Amniotic epithelial cell (primary cell): ENCODE data around the gene WDR76.
A peak's percentile ranks its signal among the peaks of the same experiment; 100 is the strongest.
"Not testable (repeated sequence)": the region's sequence is repeated elsewhere in the genome, so short reads cannot be mapped to it uniquely, and the experiment has no call there.

ENCODE experiments used
- DNase-seq: peaks from one replicate; pipeline ENCODE4 v3.0.0-alpha.2; 2010; ENCODE audit warnings: low read depth

Gene WDR76

DNA sequence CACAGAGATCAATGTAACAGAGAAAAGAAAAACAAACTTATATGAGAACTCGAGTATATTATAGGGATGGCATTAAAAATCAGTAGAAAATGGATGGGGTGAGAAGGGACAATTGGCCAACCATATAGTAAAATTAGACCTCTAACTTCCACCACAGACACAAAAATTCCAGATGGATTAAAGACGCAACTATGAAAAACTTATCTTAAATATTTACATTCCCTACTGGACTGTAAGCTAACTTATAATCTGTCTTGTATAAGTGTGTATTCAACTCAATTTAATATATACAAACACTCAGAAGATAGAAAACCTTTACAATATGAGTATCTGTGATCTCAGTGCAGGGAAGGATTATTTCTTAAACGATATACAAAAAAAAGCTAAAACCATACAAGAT is 5.3 kb upstream of the WDR76 start:
- DNase-seq, result no peak

DNA sequence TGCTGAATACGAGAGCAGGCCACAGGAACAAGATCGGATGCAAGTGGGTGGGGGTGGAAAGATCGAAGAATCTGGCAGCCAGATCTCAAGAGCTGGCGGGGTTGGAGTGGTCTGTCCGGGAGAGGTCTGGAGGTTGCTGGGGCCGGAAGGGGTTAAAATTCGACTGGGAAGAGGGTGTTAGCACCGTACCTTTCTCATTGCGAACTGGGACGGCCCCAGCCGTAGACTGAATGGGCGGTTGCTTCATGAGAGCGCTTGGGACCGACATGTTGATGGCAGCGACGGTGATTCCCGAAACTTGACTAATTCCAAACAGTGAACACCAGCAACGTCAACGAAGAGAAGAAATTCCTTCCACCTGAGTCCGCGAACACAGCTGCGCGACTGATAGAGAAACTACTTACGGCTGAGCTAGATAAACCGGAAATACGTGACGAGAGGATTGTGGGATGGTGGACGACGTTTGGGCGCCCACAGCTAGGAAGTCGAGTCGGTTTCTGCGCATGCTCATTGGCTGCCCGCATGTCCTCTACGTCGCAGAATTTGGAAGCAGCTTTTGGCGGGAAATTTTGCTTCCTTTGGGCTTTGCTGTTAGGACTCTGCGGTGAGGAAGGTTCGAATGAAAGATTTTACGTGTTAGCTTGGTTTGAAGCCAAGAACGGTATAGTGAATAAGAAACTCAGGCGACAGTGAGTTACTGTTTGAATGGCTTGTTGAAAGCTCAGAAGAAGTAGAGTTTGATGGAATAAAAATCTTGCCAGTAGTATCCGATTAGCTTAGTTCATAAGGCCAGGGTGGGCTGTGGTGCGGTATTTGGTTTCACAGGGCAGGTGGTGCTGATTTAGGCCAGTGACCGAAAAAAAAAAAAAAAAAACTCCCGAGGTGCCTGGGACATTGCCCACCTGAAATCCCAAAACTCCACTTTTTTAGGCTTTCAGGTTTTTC is 2.2 kb upstream of the WDR76 start, which contains the start of gene MFAP1:
Gene MFAP1 (minus strand): TSS at position 389 of the 945 bp plus-strand sequence. CDS start 121 bp downstream, at position 268.
- peak; percentile 97 for DNase-seq

- DNase-seq, result not testable (repeated sequence)
Measured at GRCh38 chr15:43825305-43825704, 1.5 kb upstream of the WDR76 start.

GRCh38 chr15:43826029-43826507 is 734 bp upstream of the WDR76 start:
- no peak for DNase-seq

GRCh38 chr15:43828061-43828657 is 1.4 kb downstream of the WDR76 start:
- DNase-seq, result peak; percentile 8

- DNase-seq, result not testable (repeated sequence)
Measured at GRCh38 chr15:43829951-43830540, 3.2 kb downstream of the WDR76 start.

- not testable (repeated sequence) for DNase-seq
Measured at GRCh38 chr15:43830691-43831275, 4.0 kb downstream of the WDR76 start.

DNA sequence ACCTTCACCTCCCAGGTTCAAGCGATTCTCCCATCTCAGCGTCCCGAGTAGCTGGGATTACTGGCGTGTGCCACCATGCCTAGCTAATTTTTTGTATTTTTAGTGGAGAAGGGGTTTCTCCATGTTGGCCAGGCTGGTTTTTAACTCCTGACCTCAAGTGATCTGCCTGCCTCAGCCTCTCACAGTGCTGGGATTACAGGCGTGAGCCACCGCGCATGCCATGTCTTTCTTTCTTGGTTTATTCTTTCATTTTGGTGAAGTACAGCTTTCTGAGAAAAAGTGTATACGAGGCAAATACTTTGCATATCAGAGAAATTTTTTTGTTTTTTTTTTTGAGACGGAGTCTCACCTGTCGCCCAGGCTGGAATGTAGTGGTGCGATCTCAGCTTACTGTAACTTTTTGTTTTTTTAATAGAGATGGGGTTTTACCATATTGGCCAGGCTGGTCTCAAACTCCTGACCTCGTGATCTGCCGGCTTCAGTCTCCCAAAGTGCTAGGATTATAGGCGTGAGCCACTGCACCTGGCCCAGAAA is 4.8 kb downstream of the WDR76 start:
- not testable (repeated sequence) for DNase-seq

DNA sequence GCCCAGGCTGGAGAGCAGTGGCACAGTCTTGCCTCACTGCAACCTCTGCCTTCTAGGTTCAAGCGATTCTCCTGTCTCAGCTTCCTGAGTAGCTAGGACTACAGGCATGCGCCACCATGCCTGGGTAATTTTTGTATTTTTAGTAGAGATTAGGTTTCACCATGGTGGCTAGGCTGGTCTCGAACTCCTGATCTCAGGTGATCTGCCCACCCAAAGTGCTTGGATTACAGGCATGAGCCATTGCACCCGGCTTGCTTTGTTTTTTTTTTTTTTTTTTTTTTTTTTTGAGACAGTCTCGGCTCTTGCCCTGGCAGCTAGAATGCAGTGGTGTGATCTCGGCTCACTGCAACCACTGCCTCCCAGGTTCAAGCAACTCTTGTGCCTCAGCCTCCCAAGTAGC is 5.7 kb downstream of the WDR76 start:
- not testable (repeated sequence) for DNase-seq

DNA sequence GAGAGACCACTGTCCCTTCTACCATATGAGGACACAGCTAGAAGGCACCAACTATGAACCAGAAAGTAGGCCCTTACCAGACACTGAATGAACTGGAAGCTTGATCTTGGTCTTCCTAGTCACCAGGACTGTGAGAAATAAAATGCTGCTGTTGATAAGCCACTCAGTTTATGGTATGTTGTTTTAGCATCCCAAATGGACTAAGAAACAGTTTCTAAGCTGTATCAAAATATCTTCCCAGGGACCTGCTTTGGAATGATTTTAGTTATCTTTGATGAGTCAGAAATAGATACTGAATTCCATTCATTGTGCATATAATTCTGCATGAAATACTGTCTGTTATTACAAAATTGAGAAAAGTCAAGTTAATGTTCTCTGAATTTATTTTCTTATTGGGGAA is 18.6 kb downstream of the WDR76 start:
- DNase-seq, result peak; percentile 52

DNA sequence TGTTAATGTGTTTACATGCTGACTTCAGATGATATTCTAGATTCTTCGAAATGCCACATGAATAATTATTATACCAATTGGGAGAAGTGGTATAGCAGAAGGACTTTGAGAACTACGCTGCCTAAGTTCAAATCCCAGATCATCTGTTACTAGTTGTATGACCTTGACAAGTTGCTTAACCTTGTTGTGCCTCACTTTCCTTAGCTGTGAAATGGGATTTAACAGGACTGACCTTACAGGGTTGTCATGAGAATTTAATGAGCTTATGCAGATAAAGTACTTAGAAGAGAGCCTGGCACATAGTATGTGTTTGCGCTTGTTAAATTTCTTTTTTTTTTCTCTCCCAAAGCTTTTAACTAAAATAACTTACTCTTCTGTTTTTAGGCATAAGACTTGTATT is 24.4 kb downstream of the WDR76 start:
- no peak for DNase-seq

DNA sequence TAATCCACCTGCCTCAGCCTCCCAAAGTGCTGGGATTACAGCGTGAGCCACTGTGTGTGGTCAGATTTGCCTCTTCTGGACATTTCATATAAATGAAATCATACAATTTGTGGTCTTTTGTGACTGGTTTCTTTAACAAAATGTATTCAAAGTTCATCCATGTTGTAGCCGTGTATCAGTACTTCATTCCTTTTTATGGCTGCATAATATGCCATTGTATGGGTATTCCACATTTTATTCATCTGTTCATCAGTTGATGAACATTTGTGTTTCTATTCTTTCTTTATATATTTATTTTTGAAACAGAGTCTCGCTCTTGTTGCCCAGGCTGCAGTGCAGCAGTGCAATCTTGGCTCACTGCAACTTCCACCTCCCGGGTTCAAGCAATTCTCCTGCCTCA is 25.8 kb downstream of the WDR76 start:
- DNase-seq, result no peak

- peak; percentile 54 for DNase-seq
Measured at GRCh38 chr15:43854801-43855200, 28.0 kb downstream of the WDR76 start.

DNA sequence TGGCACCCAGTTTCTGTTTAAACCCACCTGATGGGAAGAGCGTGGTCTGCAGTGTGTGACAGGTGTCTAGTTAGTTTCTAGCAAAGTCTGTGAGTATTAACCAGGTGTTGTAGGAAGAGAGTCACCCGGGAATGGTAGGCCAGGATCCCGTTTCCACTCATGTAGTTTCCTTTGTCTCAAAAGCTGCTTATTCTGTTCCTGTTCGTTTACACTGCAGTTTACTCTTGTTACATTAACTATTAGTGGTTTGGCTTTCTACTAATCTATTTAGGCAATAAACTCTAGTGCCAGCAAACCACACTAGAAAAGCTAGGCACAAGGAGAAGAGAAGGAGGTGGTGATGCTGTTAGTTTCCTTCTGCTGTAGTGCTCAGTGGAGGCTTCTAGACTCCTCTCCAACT is 32.7 kb downstream of the WDR76 start:
- no peak for DNase-seq

DNA sequence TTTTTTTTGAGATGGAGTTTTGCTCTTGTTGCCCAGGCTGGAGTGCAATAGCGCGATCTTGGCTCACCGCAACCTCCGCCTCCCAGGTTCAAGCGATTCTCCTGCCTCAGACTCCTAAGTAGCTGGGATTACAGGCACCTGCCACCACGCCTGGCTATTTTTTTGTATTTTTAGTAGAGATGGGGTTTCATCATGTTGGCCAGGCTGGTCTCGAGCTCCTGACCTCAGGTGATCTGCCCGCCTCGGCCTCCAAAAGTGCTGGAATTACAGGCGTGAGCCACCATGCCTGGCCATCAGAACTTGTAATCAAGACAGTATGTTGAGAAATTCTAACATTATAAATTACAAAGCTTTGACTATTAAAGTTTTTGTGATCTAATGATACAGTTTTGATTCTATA is 39.8 kb downstream of the WDR76 start:
- not testable (repeated sequence) for DNase-seq

DNA sequence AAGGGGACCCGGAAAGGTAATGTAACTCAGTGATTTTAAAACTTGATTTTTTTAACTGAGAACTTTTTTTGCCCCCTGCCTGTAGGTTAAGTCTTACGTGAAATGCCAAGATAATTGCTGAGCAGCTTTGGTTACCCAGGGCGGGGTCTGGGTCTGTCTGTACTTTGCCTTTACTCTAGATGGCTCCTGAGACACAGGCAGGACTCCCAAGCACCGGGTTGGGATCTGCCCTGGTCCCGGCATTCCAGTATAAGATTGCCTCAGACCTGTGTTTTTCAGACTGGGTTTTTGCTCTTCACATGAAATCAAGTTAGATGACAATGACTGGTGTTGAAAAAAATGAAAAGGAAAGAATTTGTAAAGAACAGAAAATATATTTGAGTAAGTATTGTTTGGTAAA is 40.3 kb downstream of the WDR76 start:
- DNase-seq, result no peak

DNA sequence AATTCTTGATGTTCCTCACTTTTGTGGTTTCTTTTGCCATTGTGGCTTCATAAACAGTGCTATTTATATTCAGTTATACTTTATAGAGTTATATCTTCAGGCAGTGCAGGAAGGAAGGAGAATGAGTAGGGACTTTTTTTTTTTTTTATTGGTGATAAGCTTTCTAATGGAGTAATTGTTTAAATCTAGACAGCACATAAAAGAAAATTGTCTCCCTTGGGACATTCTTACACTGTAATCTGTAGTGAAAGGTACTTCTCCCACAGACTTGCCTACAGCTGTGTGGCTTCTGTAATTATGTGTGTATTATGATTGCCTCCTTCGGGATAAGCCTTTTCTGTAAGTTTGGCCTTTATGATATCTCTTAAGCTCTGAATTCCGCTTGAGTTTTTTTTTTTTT is 41.6 kb downstream of the WDR76 start:
- no peak for DNase-seq

GRCh38 chr15:43871835-43872234 is 45.0 kb downstream of the WDR76 start:
- DNase-seq, result no peak

GRCh38 chr15:43872416-43873020 is 45.7 kb downstream of the WDR76 start:
- DNase-seq, result peak; percentile 76

- DNase-seq, result no peak
Measured at GRCh38 chr15:43873651-43874050, 46.8 kb downstream of the WDR76 start.

- no peak for DNase-seq
Measured at GRCh38 chr15:43876872-43877271, 50.1 kb downstream of the WDR76 start.

DNA sequence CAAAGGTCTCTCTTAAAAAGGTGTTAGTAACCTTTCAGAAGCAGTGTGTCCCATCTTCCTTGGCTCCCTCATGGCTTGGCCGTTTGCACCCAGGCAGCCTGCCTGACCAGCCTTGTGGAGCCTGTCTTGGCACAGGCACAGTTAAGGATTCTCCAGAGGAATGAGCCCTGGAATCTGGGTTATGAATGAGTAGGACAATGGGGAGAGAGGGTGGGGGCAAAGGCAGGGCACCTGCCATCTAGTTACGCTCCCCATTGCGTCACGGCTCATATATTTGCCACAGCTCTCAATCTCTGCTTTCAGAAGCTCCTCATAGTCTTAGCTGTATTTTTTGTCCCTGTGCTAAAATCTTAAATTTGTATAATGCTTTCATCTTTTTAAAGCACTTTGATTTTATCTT is 50.6 kb downstream of the WDR76 start:
- no peak for DNase-seq
